Peyer's patch (tissue), 4 donors: Measurements from ENCODE around the gene CRAMP1.

ENCODE experiments used
- POLR2A ChIP-seq, 2 donors: fragments of 450-650 bp; IDR thresholded peaks; one replicate each; pipeline ENCODE4 v1.5.1; 2017; ENCODE audit warnings: antibody characterized with exemption in 2 of 2, mild to moderate bottlenecking in 2 of 2, moderate library complexity in 2 of 2
- TF ChIP-seq, protein P1 (sequence below), 6 experiments: fragments of 450-650 bp in 4 of 6; fragments of 200-600 bp in 2 of 6; sonication (generic) in 1 of 6; IDR thresholded peaks; one replicate each; pipeline ENCODE4 v1.5.1; 2017 to 2019; ENCODE audit warnings: antibody characterized with exemption in 6 of 6, mild to moderate bottlenecking in 3 of 6, moderate library complexity in 1 of 6

DNA sequence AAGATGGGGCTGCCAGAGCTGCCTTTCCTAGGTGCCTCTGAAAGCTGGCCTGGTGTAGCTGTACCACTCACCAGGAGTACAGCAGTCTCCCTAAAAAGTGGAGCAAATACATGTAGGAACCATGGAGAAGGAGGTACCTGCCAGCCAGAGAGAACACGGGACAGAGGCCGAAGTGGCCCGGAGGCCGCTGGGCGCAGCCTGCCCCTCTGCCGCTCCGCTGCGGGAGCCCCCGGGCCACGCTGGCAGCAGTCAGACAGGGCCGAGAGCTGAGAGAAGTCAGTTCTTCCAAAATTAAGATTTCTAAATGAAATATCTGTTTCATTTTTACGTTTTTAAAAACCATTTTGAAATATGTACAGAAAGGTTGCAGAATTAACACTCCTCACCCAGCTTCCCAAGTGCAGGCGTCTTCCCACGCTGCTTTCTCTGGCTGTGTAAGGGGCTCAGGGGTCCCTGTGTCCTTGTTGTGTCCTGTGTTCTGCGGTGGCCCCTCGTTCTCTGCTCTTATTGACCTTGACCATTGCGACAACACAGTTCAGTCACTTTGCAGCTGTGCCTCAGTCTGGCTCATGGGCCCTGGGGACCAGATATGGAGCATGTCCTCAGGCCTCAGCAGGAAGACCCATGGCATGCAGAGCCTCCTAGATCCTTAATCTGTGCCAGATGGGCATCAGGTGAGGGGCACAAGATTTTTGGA is 98.8 kb downstream of the CRAMP1 start:
- TF ChIP-seq, protein P1, sequence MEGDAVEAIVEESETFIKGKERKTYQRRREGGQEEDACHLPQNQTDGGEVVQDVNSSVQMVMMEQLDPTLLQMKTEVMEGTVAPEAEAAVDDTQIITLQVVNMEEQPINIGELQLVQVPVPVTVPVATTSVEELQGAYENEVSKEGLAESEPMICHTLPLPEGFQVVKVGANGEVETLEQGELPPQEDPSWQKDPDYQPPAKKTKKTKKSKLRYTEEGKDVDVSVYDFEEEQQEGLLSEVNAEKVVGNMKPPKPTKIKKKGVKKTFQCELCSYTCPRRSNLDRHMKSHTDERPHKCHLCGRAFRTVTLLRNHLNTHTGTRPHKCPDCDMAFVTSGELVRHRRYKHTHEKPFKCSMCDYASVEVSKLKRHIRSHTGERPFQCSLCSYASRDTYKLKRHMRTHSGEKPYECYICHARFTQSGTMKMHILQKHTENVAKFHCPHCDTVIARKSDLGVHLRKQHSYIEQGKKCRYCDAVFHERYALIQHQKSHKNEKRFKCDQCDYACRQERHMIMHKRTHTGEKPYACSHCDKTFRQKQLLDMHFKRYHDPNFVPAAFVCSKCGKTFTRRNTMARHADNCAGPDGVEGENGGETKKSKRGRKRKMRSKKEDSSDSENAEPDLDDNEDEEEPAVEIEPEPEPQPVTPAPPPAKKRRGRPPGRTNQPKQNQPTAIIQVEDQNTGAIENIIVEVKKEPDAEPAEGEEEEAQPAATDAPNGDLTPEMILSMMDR (IDR thresholded peaks at IDR 0.05) = no peak
- no peak for TF ChIP-seq POLR2A (IDR thresholded peaks at IDR 0.05)
